ENCODE measurements around the gene PLCL2.

Gene PLCL2

DNA sequence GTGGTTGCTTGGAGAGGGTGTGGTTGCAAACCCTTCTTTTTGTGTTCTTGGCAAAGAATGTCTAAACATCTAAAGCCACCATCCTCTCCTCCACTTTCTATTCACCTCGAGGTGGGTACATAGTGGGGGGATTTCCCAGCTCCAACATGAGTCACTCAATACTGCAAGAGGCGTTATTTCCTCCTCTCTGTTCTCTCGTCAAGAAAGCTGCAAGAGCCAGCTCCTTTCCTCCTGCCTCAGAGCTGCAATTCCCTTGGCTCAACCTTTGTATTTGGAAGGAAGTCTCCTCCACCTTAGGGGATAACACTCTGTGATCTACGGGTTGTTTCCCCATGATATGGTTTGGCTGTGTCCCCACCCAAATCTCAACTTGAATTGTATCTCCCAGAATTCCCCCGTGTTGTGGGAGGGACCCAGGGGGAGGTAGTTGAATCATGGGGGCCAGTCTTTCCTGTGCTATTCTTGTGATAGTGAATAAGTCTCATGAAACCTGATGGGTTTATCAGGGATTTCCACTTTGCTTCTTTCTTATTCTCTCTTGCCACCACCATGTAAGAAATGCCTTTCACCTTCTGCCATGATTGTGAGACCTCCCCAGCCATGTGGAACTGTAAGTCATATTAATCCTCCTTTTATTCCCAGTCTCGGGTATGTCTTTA is 138.4 kb downstream of the PLCL2 start:
- no peak for DNase-seq

GRCh38 chr3:17025594-17026139 is 140.9 kb downstream of the PLCL2 start:
- no peak for DNase-seq

GRCh38 chr3:17027318-17027717 is 142.6 kb downstream of the PLCL2 start:
- no peak for DNase-seq

GRCh38 chr3:17028363-17028762 is 143.6 kb downstream of the PLCL2 start:
- no peak for DNase-seq

DNA sequence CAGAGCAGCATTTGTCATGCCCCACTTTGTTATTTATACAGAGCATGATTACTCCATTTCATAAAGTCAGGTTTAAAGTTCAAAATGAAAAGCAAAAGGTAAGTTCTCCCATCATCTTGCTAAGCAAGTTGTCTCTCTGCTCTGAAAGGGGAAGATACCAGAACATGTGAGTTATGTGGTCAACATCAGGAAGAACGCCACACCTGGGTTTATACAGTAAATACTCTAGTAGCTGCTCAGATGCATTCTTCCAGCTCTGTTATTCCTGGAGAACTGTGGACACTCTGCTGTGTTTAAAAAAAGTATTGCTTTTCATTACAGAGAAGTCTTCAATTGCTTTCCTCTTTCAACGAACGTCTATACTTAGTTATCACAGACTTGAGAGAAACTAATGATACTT is 145.7 kb downstream of the PLCL2 start:
- no peak for DNase-seq

- no peak for DNase-seq
These were observed 146.3 kb downstream of the PLCL2 start for GRCh38 chr3:17030956-17031652.

GRCh38 chr3:17032407-17033034 is 147.8 kb downstream of the PLCL2 start:
- peak; percentile 17 for DNase-seq

DNA sequence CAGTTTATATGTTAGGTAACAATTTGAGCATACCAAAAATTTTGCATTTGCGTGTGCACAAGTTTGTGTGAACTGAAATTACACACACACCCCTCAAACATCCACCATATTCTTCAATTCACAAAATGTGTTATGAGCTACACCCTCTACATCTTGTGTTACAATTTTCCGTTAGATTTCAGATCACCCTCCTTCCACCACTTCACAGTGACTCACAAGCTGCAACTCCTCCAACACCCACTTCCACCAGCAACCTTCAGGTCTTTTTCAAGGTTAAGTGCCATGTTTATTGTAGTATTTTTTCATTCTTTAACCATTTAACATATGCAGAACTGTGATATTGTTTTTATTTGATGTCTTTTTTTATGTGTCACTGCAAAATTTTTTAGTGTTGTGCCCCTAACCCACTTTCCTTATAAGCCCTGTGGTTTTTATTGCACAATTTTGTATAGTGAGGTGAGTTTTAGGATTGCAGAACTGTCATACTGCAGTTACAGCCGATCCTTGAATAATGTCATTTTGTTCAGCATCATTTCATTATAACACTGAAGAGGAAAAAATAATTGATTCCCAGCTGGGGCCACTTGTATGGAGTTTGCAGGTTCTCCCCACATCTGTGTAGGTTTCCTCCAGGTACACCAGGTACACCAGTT is 148.9 kb downstream of the PLCL2 start:
- DNase-seq = no peak

- DNase-seq = no peak
These were observed 150.3 kb downstream of the PLCL2 start for GRCh38 chr3:17035033-17035432.

DNA sequence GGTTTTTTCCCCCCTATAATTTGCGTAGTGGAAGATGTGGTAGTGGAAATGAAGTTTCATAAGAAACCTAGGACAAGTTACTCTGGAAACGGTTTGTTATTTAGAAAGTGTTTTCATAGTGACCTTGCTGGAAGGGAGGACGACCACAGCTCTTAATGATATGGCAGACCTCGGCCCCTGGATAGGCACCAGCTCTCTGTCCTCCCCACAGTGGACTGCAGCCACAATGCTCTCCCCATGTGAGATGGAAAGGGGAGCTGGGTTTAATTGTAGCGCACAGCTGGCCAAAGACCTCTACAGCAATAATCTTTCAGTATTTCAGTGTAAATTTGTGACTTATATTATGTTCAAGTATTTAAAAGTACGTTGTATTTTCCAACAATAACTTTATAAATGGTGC is 151.2 kb downstream of the PLCL2 start:
- DNase-seq = no peak

DNA sequence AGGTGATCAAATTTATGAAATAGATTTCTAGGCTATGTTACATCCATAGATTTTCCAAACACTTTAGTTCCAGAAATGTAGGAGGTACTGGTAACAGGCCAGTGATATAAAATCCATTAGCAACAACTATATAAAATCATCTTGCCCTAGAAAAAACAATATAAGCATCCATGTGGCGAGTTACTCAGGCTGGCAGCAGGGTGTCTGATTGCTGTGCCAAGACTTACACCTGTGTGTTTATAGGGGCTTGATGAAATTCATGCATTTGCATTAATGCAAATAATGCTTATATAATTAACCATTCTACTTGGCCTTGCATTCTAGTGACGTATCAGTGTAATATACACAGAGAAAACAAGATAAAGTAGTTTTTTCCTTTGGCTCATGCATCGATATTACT is 153.4 kb downstream of the PLCL2 start:
- DNase-seq = no peak

GRCh38 chr3:17038900-17039553 is 154.3 kb downstream of the PLCL2 start:
- DNase-seq = no peak

- DNase-seq = no peak
These were observed 154.8 kb downstream of the PLCL2 start for GRCh38 chr3:17039594-17039993.

DNA sequence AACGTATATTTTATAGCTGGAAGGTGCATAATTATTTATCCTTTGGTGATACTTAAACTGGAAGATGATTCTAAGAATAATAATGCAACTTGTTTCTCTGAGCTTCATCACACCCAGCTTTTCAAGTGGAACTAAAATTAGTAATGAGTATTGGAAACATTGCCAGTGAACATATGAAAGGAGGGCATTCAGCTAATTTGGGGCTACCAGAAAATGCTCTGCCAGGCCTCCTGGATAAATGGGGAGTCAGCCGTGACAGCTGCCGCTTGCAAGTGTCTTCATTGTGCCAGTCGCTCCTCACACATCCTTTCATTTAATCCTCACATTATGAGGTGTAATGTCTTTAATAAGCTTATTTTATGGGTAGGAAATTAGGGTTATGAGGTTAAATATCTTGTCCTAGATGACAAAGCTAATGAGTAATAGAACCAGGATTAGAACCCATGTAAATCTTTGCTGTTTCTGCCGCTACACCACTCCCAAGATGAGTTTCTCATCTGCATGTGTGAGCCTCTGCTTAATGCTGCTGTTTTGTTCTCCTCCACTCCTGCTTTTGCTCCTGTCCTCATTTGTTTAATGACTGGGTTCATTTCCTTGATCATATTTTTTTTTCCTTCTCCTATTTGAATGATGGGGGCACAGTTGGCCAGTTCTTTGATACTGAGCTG is 155.7 kb downstream of the PLCL2 start:
- DNase-seq = no peak

DNA sequence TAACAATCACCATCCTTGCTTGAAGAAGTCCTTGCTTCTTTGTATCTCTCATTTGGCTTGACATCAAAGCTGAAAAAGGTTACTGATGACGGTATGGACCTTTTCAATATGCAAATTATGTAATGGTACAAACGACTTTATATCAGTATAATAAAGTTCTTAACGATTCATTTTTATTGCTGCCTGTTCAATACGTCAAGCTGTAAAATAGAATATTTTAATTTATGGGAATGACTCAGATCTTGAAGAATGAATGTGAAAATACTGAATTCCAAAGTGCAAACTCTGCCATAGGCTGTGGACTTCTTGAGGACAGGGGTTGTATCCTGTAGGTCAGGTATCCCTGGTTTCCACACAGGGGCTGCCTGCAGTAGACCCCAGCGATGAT is 156.2 kb downstream of the PLCL2 start:
- DNase-seq = no peak

GRCh38 chr3:17044855-17045254 is 160.1 kb downstream of the PLCL2 start:
- no peak for DNase-seq

DNA sequence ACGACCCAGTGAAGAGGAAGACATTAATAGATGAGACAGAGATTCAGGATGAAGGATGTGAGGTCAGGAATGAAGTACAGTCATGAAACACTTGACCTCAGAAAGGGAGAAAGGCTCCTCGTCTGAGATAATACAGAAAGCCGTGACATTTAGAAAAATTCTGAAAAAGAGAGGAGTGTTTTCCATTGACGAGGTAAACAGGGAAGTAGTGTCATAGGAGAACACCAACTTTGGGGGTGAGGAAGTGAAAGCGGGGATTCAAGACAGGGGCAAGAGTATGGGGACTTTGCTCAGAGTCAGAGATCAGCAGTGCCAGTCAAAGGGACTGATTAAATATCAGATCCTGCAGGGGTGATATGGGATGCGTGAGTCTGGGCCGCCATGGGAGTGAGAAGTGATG is 160.9 kb downstream of the PLCL2 start:
- no peak for DNase-seq

DNA sequence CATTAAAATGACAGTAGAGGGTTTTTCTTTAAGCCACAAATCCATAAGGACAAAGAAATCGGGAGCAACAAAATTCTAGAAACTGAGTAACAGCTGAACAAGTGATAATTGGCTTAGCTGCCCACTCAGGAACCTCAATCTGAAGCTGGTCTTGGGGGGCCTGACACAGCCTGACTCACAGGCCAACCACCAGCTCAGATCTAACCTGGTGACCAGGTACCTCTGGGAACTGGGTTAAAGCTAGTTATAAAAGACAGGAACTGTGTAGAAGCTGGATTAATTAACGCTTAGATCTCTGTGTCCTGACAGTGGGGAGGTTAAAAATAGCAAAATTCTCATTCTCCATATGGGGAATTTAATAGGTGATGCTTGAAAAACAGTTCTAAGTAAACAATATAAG is 161.9 kb downstream of the PLCL2 start:
- no peak for DNase-seq

DNA sequence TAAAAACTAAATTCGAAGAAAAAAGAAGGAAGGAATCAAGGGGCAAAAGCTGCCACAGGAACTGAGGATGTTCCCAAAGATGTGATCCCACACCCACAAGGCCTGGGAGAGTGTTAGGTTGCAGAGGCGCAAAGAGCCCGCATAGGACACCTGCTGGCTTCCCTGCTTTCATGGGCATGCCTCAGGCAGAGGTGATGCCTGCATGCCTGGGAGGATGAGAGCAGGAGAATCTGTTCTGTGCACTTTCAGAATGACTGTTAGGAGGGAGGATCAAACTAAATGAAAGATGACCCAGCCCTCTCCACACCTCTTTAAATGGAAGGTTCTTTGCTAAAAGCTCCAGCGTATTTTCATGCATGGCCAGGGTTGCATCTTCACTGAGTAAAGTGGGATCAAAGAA is 162.4 kb downstream of the PLCL2 start:
- DNase-seq = no peak

- DNase-seq = no peak
These were observed 163.1 kb downstream of the PLCL2 start for GRCh38 chr3:17047894-17048293.

DNA sequence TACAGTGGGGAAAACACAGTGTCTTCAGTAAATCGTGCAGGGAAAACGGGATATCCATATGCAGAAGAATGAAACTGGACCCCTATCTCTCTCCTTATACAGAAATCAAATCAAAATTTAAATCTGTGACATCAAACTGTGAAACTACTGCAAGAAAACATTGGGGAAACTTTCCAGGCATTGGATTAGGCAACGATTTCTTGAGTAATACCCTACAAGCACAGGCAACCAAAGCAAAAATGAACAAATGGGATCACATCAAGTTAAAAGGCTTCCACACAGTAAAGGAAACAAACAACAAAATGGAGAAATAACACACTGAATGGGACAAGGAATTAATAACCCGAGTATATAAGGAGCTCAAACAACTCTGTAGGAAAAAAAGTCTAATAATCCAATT is 165.3 kb downstream of the PLCL2 start:
- no peak for DNase-seq

DNA sequence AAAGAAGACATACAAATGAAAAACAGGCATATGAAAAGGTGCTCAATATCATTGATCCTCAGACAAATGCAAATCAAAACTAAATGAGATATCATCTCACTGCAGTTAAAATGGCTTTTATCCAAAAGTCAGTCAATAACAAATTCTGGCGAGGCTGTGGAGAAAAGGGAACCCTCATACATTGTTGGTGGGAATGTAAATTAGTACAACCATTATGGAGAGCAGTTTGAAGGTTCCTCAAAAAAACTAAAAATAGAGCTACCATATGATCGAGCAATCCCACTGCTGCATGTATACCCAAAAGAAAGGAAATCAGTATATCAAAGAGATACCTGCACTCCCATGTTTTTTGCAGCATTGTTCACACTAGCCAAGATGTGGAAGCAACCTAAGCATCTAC is 165.8 kb downstream of the PLCL2 start:
- DNase-seq = no peak

- DNase-seq = no peak
These were observed 167.6 kb downstream of the PLCL2 start for GRCh38 chr3:17052363-17052762.

Data from NCI-H1105 treated with DMSO at 0.1 percent for 48 hours (cell line).